ENCODE results near the gene C11orf54.

GRCh38 chr11:93734427-93735222, 6.8 kb upstream of the C11orf54 start:
- TF ChIP-seq POLR2A (IDR thresholded peaks at IDR 0.05; ENCODE audit: low read length) = peak; percentile 25
- no peak for TF ChIP-seq GATA1 (IDR thresholded peaks at IDR 0.05; ENCODE audit: low read depth, low read length)

All from erythroblast (primary cell).